Astrocyte (in vitro differentiated cells and primary cell): Measurements from ENCODE around the gene FCGR1A. TPM values are rescaled to one million over a fixed set of nuclear protein-coding genes. Genes with fewer than 3 reads are reported as not detected.
A peak's percentile ranks its signal among the peaks of the same experiment; 100 is the strongest.
"Not testable (repeated sequence)": the region's sequence is repeated elsewhere in the genome, so short reads cannot be mapped to it uniquely, and the experiment has no call there.

Experiments
- DNase-seq: peaks from one replicate; pipeline ENCODE4 v3.0.0-alpha.2; 2010; ENCODE audit warnings: low read depth
- FAIRE-seq: peaks from 2 replicates; lab custom pipeline; 2011; peaks lifted over from hg19 to GRCh38; lab: Jason Lieb, UNC
- H2AFZ ChIP-seq: 2 replicates; pipeline ENCODE4 v1.6.0; 2012; ENCODE audit warnings: low read depth, low read length, inconsistent platforms
- H3K27ac ChIP-seq: 2 replicates; pipeline ENCODE4 v1.5.1; 2011; ENCODE audit warnings: low read depth, low read length, inconsistent platforms
- H3K27me3 ChIP-seq: 2 replicates; pipeline ENCODE4 v1.6.0; 2011; ENCODE audit warnings: low read length, inconsistent platforms; ENCODE audit not compliant: insufficient read depth
- H3K36me3 ChIP-seq: 2 replicates; pipeline ENCODE4 v1.5.1; 2011; ENCODE audit warnings: low read length, inconsistent platforms; ENCODE audit not compliant: insufficient read depth
- H3K4me1 ChIP-seq: 2 replicates; pipeline ENCODE4 v1.5.1; 2011; ENCODE audit warnings: low read length, inconsistent platforms; ENCODE audit not compliant: insufficient read depth
- H3K4me2 ChIP-seq: 2 replicates; pipeline ENCODE4 v1.6.0; 2012; ENCODE audit warnings: low read length, inconsistent platforms
- H3K4me3 ChIP-seq: 2 replicates; pipeline ENCODE4 v1.5.1; 2011; ENCODE audit warnings: low read depth, mild to moderate bottlenecking, low read length, inconsistent platforms; ENCODE audit not compliant: insufficient read depth
- H3K79me2 ChIP-seq: 2 replicates; pipeline ENCODE4 v1.6.0; 2012; ENCODE audit warnings: mild to moderate bottlenecking, low read length, inconsistent platforms; ENCODE audit not compliant: insufficient read depth
- H3K9ac ChIP-seq: 2 replicates; pipeline ENCODE4 v1.6.0; 2012; ENCODE audit warnings: mild to moderate bottlenecking, low read length, inconsistent platforms
- H3K9me3 ChIP-seq: 2 replicates; pipeline ENCODE4 v1.5.1; 2012; ENCODE audit warnings: low read depth, mild to moderate bottlenecking, low read length, inconsistent platforms; ENCODE audit not compliant: insufficient read depth
- H4K20me1 ChIP-seq: 2 replicates; pipeline ENCODE4 v1.6.0; 2012; ENCODE audit warnings: low read length, inconsistent platforms; ENCODE audit not compliant: insufficient read depth
- H3K27ac Mint-ChIP-seq: one replicate; pipeline ENCODE4 v1.8.0; 2021; ENCODE audit warnings: mild to moderate bottlenecking, mixed read lengths; ENCODE audit not compliant: unreplicated experiment
- H3K27me3 Mint-ChIP-seq: one replicate; pipeline ENCODE4 v1.8.0; 2021; ENCODE audit warnings: low read depth, mixed read lengths; ENCODE audit not compliant: unreplicated experiment
- H3K36me3 Mint-ChIP-seq: one replicate; pipeline ENCODE4 v1.8.0; 2021; ENCODE audit warnings: low read depth, mixed read lengths; ENCODE audit not compliant: unreplicated experiment
- H3K4me1 Mint-ChIP-seq: one replicate; pipeline ENCODE4 v1.8.0; 2021; ENCODE audit warnings: low read depth, mixed read lengths; ENCODE audit not compliant: unreplicated experiment
- H3K4me3 Mint-ChIP-seq: one replicate; pipeline ENCODE4 v1.8.0; 2021; ENCODE audit warnings: mild to moderate bottlenecking, moderate library complexity, mixed read lengths; ENCODE audit not compliant: unreplicated experiment
- H3K9me3 Mint-ChIP-seq: one replicate; pipeline ENCODE4 v1.8.0; 2021; ENCODE audit warnings: mild to moderate bottlenecking, mixed read lengths; ENCODE audit not compliant: unreplicated experiment
- total RNA-seq: library from RNA; stranded (reverse); gene quantifications from 2 replicates; pipeline ENCODE4 v1.2.1, GENCODE V29; 2021

Gene FCGR1A
- total RNA-seq, 1 donor from 2014 or later, result not detected

DNA sequence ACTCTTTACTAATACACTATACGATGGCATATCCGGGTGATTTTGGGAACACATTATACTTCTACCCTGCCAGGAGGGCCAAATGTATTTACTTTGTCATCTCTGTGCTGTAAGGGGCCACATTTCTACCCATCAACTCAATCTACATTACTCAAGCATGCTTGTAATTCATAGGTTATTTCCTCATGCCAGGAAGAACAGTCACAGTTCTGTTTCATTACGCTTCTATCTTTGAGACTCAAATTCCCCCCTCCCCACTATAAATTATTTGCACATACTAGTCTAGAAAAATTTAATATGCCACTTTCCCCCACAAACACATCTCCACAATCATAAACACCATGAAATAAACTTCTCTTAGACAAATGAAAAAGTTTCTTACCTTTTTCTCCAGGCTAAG lies 19.1 kb downstream of the FCGR1A start:
- H3K27me3 Mint-ChIP-seq, H3K4me1 Mint-ChIP-seq, H3K36me3 Mint-ChIP-seq, DNase-seq, H3K27ac Mint-ChIP-seq, H3K9me3 Mint-ChIP-seq, H3K4me1 ChIP-seq, H3K27ac ChIP-seq, H3K4me3 ChIP-seq, H4K20me1 ChIP-seq, FAIRE-seq, H3K9ac ChIP-seq, H3K36me3 ChIP-seq, H3K4me2 ChIP-seq, H3K27me3 ChIP-seq, H3K9me3 ChIP-seq, H3K4me3 Mint-ChIP-seq, H2AFZ ChIP-seq, H3K79me2 ChIP-seq: not testable (repeated sequence)

DNA sequence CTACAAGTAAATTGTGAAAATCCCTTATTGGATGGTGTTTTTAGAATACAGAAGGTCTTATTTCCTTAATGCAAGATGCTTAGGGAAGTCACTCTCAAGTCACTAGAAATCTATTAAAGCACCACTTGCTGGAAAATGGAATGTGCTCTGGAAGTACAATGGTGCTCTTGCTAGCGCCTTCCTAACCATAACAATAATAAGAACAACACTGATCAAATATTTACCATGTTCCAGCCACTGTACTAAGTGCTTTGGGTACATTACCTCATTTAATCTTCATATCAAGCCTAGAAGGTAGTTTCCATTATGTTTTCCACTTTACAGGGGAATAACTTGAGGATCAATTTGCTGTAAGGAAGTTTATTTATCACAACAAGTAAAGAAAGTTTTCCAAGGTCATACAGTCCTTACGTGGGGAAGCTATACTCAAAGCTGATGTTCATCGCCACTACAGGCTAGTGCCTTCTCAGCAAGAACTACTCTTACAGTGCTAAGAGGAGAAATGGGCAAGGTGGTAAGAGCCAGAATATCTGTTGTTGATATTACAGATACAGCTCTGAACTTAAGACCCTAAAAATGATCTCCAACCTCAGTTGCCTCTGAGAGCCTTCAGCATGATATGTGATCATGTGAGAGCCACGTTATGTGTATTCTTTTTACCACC lies 22.1 kb downstream of the FCGR1A start:
- H3K9me3 Mint-ChIP-seq, H3K27me3 Mint-ChIP-seq, H4K20me1 ChIP-seq, H3K27ac Mint-ChIP-seq, H3K4me3 ChIP-seq, H2AFZ ChIP-seq, H3K36me3 ChIP-seq, H3K4me3 Mint-ChIP-seq, H3K4me2 ChIP-seq, H3K9me3 ChIP-seq, FAIRE-seq, H3K4me1 ChIP-seq, DNase-seq, H3K27ac ChIP-seq, H3K79me2 ChIP-seq, H3K36me3 Mint-ChIP-seq, H3K27me3 ChIP-seq, H3K9ac ChIP-seq, H3K4me1 Mint-ChIP-seq: not testable (repeated sequence)

DNA sequence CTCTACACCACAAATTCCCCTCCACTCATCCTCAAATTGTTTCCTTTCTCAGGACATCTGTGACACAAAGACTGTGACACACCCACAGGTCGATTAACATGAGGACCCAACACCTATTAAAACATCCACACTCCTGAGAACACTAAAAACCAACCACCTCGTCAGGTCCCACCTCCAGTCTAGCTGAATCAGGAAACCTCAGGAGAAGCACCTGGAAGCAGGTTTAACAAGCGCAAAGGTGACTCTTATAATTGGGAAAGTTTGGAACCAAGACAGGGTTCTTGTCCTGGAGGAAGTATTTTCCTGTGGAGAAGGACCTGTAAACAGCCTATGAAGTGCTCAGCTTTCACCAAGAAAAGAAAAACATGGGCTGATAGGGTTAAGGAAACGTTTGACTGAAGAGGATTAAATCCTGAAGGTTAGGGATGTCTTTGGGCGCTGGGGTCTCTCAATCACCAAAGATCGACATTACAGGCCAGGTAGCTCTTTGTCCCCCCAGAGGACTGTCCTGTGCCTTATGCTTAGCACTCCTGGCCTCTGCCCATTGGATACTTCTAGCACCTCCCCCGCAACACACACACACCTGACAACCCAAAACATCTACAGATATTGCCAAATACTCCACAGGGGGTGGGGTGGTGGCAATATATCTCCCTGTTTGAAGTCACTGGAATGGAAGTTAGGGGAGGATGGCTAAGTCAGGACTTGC lies 28.4 kb downstream of the FCGR1A start:
- not testable (repeated sequence) for DNase-seq, FAIRE-seq, H3K4me1 Mint-ChIP-seq, H3K27me3 Mint-ChIP-seq, H3K4me3 ChIP-seq, H3K4me1 ChIP-seq, H3K9ac ChIP-seq, H3K9me3 ChIP-seq, H2AFZ ChIP-seq, H3K9me3 Mint-ChIP-seq, H3K27ac ChIP-seq, H3K27me3 ChIP-seq, H3K79me2 ChIP-seq, H3K36me3 ChIP-seq, H3K36me3 Mint-ChIP-seq, H3K27ac Mint-ChIP-seq, H4K20me1 ChIP-seq
- H3K4me2 ChIP-seq, result peak overlapping the region; percentile 77
- peak overlapping the region; percentile 70 for H3K4me3 Mint-ChIP-seq

DNA sequence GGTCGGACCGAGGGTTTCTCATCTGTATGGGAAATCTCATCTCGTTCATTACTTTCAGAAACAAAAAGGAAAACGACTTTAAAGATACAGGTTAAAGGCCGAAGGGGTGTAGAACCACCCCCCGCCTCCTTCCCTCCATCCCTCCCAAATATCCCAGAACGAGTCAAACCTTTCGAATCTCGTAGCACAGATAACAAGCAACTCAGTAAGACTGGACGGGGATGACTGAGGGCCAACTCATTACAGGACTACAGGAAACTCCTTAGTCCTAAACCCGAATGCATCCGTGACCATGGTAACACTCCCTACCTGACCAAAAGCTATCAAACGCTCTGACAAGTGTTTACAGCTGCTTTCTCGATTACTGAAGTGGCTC lies 29.0 kb downstream of the FCGR1A start:
- H3K4me3 ChIP-seq, result peak overlapping the region; percentile 45
- not testable (repeated sequence) for H3K79me2 ChIP-seq, H3K27me3 Mint-ChIP-seq, H2AFZ ChIP-seq, H3K36me3 Mint-ChIP-seq, H3K4me1 ChIP-seq, H3K27ac Mint-ChIP-seq, H3K9me3 Mint-ChIP-seq, H3K9me3 ChIP-seq, H3K36me3 ChIP-seq, H3K27me3 ChIP-seq, FAIRE-seq, H4K20me1 ChIP-seq, H3K27ac ChIP-seq, H3K4me1 Mint-ChIP-seq
- H3K4me2 ChIP-seq, result peak overlapping the region; percentile 77
- DNase-seq, result peak; percentile 4
- H3K9ac ChIP-seq, result peak overlapping the region; percentile 64
- H3K4me3 Mint-ChIP-seq, result peak overlapping the region; percentile 90

DNA sequence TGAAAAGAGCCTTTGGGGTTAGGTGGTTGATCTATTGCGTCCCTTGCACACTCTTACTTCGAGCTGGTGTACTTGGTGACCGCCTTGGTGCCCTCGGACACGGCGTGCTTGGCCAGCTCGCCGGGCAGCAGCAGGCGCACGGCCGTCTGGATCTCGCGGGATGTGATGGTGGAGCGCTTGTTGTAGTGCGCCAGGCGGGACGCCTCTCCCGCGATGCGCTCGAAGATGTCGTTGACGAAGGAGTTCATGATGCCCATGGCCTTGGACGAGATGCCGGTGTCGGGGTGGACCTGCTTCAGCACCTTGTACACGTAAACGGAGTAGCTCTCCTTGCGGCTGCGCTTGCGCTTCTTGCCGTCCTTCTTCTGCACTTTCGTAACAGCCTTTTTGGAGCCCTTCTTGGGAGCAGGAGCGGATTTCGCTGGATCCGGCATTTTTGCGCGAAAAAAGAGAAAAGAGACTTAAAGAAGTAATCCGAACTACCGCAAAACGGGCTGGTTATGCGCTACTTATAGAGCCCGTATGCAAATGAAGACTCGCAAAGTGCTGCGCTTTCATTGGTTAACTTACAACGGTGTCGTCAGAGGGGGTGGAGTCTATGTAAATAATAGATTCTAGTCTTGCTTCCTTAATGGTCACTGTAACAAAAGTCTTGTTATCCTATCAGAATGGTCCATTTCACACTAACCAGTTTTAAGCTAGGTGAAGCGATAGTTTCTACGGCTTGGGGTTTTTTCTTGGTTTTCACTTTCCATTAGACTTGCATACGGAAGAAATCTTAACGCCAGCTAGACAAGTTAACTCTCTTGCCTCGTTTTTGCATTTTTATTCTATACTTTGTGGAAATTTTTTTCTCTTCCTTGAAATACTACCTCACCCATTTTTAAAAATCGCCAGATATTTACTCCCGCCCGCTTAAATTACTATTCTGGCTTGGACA lies 29.7 kb downstream of the FCGR1A start:
- not testable (repeated sequence) for FAIRE-seq, H3K27me3 Mint-ChIP-seq, H3K4me1 Mint-ChIP-seq, H3K36me3 ChIP-seq, H3K36me3 Mint-ChIP-seq, H3K79me2 ChIP-seq, H3K9me3 Mint-ChIP-seq, H3K4me1 ChIP-seq, H4K20me1 ChIP-seq, H3K9me3 ChIP-seq, H3K27me3 ChIP-seq
- DNase-seq, result peak; percentile 90
- Histone ChIP-seq H3K4me2 (peak overlapping the region; percentile 83), H3K4me3 (peak overlapping the region; percentile 45), H3K27ac (peak overlapping the region; percentile 58), H3K9ac (peak overlapping the region; percentile 70), H2AFZ (peak overlapping the region; percentile 24)
- Mint-ChIP-seq H3K27ac (peak overlapping the region; percentile 94), H3K4me3 (peak overlapping the region; percentile 90)
